ENCODE data around the gene CFL1. TPM values are rescaled to one million over a fixed set of nuclear protein-coding genes. Genes with fewer than 3 reads are reported as not detected.

CFL1 gene
- total RNA-seq, 1 donor from 2014 or later = 589 TPM

GRCh38 chr11:65886826-65887722, 29.1 kb upstream of the CFL1 start:
- intact Hi-C loops (cut with DNase I) = loop anchor here (5.0 kb wide), 2 partner anchors 100 to 115 kb away; partner anchors contain the start of genes BANF1 and EIF1AD
- H3K36me3 ChIP-seq = peaks cover 0 to 35% of the 10 kb centered on the region in 2 donors
- TF ChIP-seq POLR2AphosphoS5 (IDR thresholded peaks at IDR 0.05; ENCODE audit: insufficient read depth in 1 of 2, low read depth in 1 of 2) (no peak), POLR2A (IDR thresholded peaks at IDR 0.05) (no peak), CTCF (IDR thresholded peaks at IDR 0.05) (no peak)
- H3K27ac ChIP-seq = peak overlapping the region; percentile 97
- no peaks in the 10 kb centered on the region for H3K27me3 ChIP-seq
- DNase-seq (ENCODE audit: extremely low spot score in 2 of 2) = no peak
- peaks cover 58% of the 10 kb centered on the region for H3K4me1 ChIP-seq
- peak overlapping the region; percentile 69 to 86 for H3K4me3 ChIP-seq
- no peaks in the 10 kb centered on the region for H3K9me3 ChIP-seq

- Histone ChIP-seq H3K36me3 (peaks cover 0 to 37% of the 10 kb centered on the region in 2 donors), H3K9me3 (no peaks in the 10 kb centered on the region), H3K27ac (no peak overlapping the region), H3K27me3 (no peaks in the 10 kb centered on the region), H3K4me3 (no peak overlapping the region), H3K4me1 (peaks cover 47% of the 10 kb centered on the region)
- TF ChIP-seq CTCF (IDR thresholded peaks at IDR 0.05) = no peak
- TF ChIP-seq POLR2AphosphoS5 (IDR thresholded peaks at IDR 0.05; ENCODE audit: insufficient read depth in 1 of 2, low read depth in 1 of 2) = no peak
- no peak for TF ChIP-seq POLR2A (IDR thresholded peaks at IDR 0.05)
- no peak for DNase-seq (ENCODE audit: extremely low spot score in 2 of 2)
- intact Hi-C loops (cut with DNase I) = loop anchor here (5.0 kb wide), 2 partner anchors 101 to 116 kb away; partner anchors contain the start of genes BANF1 and EIF1AD
Observed at GRCh38 chr11:65885808-65886536, 28.0 kb upstream of the CFL1 start.

GRCh38 chr11:65885231-65885630, 27.3 kb upstream of the CFL1 start:
- no peaks in the 10 kb centered on the region for H3K27me3 ChIP-seq
- no peak for DNase-seq (ENCODE audit: extremely low spot score in 2 of 2)
- peaks cover 46% of the 10 kb centered on the region for H3K4me1 ChIP-seq
- peaks cover 0 to 37% of the 10 kb centered on the region in 2 donors for H3K36me3 ChIP-seq
- no peak overlapping the region for H3K4me3 ChIP-seq
- H3K9me3 ChIP-seq = no peaks in the 10 kb centered on the region
- peak overlapping the region; percentile 33 for H3K27ac ChIP-seq
- intact Hi-C loops (cut with DNase I) = loop anchor here (5.0 kb wide), 2 partner anchors 102 to 117 kb away; partner anchors contain the start of genes BANF1 and EIF1AD
- TF ChIP-seq CTCF (IDR thresholded peaks at IDR 0.05) (no peak), POLR2AphosphoS5 (IDR thresholded peaks at IDR 0.05; ENCODE audit: insufficient read depth in 1 of 2, low read depth in 1 of 2) (no peak)

GRCh38 chr11:65884716-65885092, 26.7 kb upstream of the CFL1 start:
- peaks cover 0 to 37% of the 10 kb centered on the region in 2 donors for H3K36me3 ChIP-seq
- H3K4me3 ChIP-seq = no peak overlapping the region
- intact Hi-C loops (cut with DNase I) = loop anchor here (5.0 kb wide), 3 partner anchors 33 to 118 kb away; partner anchors contain the start of genes BANF1, C11orf68, DRAP1 and EIF1AD
- peaks cover 41% of the 10 kb centered on the region for H3K4me1 ChIP-seq
- no peaks in the 10 kb centered on the region for H3K27me3 ChIP-seq
- TF ChIP-seq POLR2A (IDR thresholded peaks at IDR 0.05) (no peak), POLR2AphosphoS5 (IDR thresholded peaks at IDR 0.05; ENCODE audit: insufficient read depth in 1 of 2, low read depth in 1 of 2) (peak; percentile 50 to 75), CTCF (IDR thresholded peaks at IDR 0.05) (peak; percentile 95 to 99 (median 95))
- peak overlapping the region; percentile 33 for H3K27ac ChIP-seq
- DNase-seq (ENCODE audit: extremely low spot score in 2 of 2) = no peak
- no peaks in the 10 kb centered on the region for H3K9me3 ChIP-seq

All from vagina (tissue), 2 donors.